ENCODE measurements around the gene ARID3B. TPM values are rescaled to one million over a fixed set of nuclear protein-coding genes. Genes with fewer than 3 reads are reported as not detected.

The ARID3B gene
- total and polyA plus RNA-seq, 2 of the 4 experiments (the other 2 are of a cell fraction), result 2.5 to 5.0 TPM

DNA sequence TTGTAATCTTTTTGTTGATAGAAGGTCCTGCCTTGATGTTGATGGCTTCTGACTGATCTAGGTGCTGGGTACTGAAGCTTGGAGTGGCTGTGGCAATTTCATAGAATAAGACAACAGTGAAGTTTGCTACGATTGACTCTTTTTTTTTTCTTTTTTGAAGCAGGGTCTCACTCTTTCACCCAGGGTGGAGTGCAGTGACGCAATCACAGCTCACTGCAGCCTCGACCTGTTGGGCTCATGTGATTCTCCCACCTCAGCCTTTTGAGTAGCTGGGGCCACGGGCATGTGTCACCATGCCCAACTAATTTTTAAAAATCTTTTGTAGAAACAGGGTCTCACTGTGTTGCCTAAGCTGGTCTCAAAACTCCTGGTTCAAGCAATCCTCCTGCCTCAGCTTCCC is 14.2 kb downstream of the ARID3B start:
- Histone ChIP-seq H3K36me3 (ENCODE audit: control insufficient read depth, insufficient read depth, low read length) (peaks cover 4% of the 10 kb centered on the region; the same call in 1 of the 2 replicates), H3K4ac (ENCODE audit: low read depth, low read length) (no peak overlapping the region), H3K18ac (ENCODE audit: low read depth, low read length) (no peak overlapping the region), H2BK15ac (ENCODE audit: low read depth, low read length) (no peak overlapping the region), H3K27ac (ENCODE audit: insufficient read depth, low read length) (no peak overlapping the region), H2BK120ac (ENCODE audit: low read depth, low read length) (no peak overlapping the region), H4K91ac (ENCODE audit: insufficient read depth, low read depth, low read length) (no peak overlapping the region), H3K23ac (ENCODE audit: low read depth, low read length) (no peak overlapping the region), H3K56ac (ENCODE audit: extremely low read depth, insufficient read depth, low read length) (no peak overlapping the region), H2AFZ (replicated peaks; ENCODE audit: low read length, poor library complexity) (no peak overlapping the region), H4K8ac (ENCODE audit: low read depth in 2 of 2, low read length in 2 of 2) (no peak overlapping the region), H3K4me2 (ENCODE audit: low read depth, low read length) (no peak overlapping the region), H3K79me1 (ENCODE audit: low read depth in 1 of 2, low read length in 2 of 2) (peaks cover 25 to 41% of the 10 kb centered on the region in 2 experiments), H4K20me1 (ENCODE audit: insufficient read depth, low read length) (peaks cover 9% of the 10 kb centered on the region), H3K14ac (replicated peaks; ENCODE audit: low read depth, low read length) (no peak overlapping the region), H2BK5ac (ENCODE audit: low read depth, low read length, poor library complexity, severe bottlenecking) (no peak overlapping the region), H2AK9ac (replicated peaks; ENCODE audit: low read depth, low read length, poor library complexity) (no peak overlapping the region), H2BK20ac (ENCODE audit: low read depth, low read length) (no peak overlapping the region), H3K9ac (ENCODE audit: low read depth, low read length) (no peak overlapping the region), H3K9me3 (ENCODE audit: control insufficient read depth, insufficient read depth, low read length) (no peaks in the 10 kb centered on the region), H4K5ac (ENCODE audit: low read depth, low read length) (no peak overlapping the region), H3K9me1 (ENCODE audit: insufficient read depth, low read length) (no peaks in the 10 kb centered on the region), H2AK5ac (ENCODE audit: low read depth, low read length) (no peak overlapping the region), H3K4me3 (ENCODE audit: insufficient read depth, low read depth, low read length) (no peak overlapping the region), H3K4me1 (ENCODE audit: control insufficient read depth, insufficient read depth, low read length) (no peaks in the 10 kb centered on the region; the same call in 1 of the 2 replicates), H3K27me3 (ENCODE audit: control insufficient read depth, insufficient read depth, low read length) (no peaks in the 10 kb centered on the region)
- TF ChIP-seq RFX5 (IDR thresholded peaks at IDR 0.05; ENCODE audit: low read depth, low read length) (no peak), MXI1 (IDR thresholded peaks at IDR 0.05; ENCODE audit: borderline replicate concordance, low read depth, low read length) (no peak), MAZ (IDR thresholded peaks at IDR 0.05; ENCODE audit: borderline replicate concordance, low read depth, low read length) (no peak), SMC3 (IDR thresholded peaks at IDR 0.05; ENCODE audit: low read depth, low read length) (no peak), FOS (IDR thresholded peaks at IDR 0.05; ENCODE audit: low read depth, low read length) (no peak), CEBPB (IDR thresholded peaks at IDR 0.05; ENCODE audit: low read depth, low read length) (peak; percentile 77), POLR2A (IDR thresholded peaks at IDR 0.05; ENCODE audit: low read depth, low read length) (no peak), RCOR1 (IDR thresholded peaks at IDR 0.05; ENCODE audit: insufficient replicate concordance, low read length) (no peak)
- TF ChIP-seq, protein P1, sequence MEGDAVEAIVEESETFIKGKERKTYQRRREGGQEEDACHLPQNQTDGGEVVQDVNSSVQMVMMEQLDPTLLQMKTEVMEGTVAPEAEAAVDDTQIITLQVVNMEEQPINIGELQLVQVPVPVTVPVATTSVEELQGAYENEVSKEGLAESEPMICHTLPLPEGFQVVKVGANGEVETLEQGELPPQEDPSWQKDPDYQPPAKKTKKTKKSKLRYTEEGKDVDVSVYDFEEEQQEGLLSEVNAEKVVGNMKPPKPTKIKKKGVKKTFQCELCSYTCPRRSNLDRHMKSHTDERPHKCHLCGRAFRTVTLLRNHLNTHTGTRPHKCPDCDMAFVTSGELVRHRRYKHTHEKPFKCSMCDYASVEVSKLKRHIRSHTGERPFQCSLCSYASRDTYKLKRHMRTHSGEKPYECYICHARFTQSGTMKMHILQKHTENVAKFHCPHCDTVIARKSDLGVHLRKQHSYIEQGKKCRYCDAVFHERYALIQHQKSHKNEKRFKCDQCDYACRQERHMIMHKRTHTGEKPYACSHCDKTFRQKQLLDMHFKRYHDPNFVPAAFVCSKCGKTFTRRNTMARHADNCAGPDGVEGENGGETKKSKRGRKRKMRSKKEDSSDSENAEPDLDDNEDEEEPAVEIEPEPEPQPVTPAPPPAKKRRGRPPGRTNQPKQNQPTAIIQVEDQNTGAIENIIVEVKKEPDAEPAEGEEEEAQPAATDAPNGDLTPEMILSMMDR (conservative IDR thresholded peaks at IDR 0.05; ENCODE audit: low read depth, low read length), result no peak
- dilution Hi-C loops (cut with HindIII; ENCODE audit: low sequenced_read_pairs, unreplicated experiment), result no loop called here
- POLR2A ChIA-PET (ENCODE audit: unreplicated experiment), result no interaction called here
- CTCF ChIA-PET, result no interaction called here
- in situ Hi-C loops (cut with MboI; ENCODE audit: low sequenced_read_pairs), result no loop called here
- DNase-seq (no peak), ATAC-seq (ENCODE audit: low read depth) (no peak)
- intact Hi-C loops (cut with micrococcal nuclease), result no loop called here
- no TSS peak for BruUV-seq (replicated peaks)
- 100% methylated on average over 1 of the region's 4 CpGs; no CpG with 5 or more reads in 1 of the 2 experiments for WGBS, 2 experiments (ENCODE audit: extremely low coverage in 2 of 2, insufficient read length in 1 of 2)

Measured in IMR-90 (cell line).